Renal cortical epithelial cell (primary cell): Measurements from ENCODE around the gene XPO5. TPM values are rescaled to one million over a fixed set of nuclear protein-coding genes. Genes with fewer than 3 reads are reported as not detected.

Experiments used
- DNase-seq: peaks from one replicate; pipeline ENCODE4 v3.0.0-alpha.2; 2011; ENCODE audit warnings: low read depth
- total RNA-seq: library from RNA; depleted of rRNA; stranded (reverse); fragments of >200 nt; gene quantifications from 2 replicates; pipeline ENCODE4 v1.2.3, GENCODE V29; 2014

Gene XPO5
- total RNA-seq, 1 donor from 2014 or later, result 49.1 TPM

DNA sequence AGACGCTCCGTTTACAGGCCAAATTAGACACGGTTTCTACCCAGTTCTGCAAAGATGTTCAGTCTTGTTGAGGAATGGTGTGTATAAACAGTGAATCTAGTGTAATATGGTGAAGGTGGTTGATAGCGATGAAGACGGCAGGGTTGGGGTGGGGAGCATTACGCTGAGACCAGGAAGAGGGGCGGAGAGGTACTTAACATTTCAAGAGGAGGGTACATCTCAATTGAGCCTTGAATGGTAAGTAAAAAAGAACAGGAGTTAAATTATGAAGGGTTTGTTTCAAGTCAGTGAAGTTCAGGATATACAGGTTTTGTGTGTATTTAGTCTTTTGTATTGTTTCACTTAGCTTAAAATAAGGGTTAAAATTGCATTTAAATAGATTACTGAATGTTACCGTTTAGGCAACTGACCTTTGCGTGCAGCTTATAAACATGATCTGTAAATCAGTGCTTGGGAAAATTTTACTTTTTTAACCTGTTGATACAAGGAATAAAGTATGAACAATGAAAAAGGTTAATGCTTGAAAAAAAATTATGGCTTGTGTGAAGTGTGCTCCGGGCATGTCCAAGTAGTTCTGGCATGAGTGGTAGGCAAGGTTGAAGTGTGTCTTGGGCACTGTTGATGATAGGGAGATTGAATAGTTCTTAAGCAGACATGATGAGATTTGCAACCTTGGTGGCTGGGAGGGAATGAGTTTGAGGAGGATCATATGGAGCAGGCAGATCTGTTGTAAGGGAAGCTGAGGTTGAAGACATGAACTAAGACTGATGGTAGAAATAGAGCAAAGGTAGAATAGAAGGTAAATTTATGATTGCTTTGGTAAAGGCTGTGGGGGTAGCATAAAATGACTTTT lies 58.1 kb downstream of the XPO5 start:
- peak; percentile 8 for DNase-seq

DNA sequence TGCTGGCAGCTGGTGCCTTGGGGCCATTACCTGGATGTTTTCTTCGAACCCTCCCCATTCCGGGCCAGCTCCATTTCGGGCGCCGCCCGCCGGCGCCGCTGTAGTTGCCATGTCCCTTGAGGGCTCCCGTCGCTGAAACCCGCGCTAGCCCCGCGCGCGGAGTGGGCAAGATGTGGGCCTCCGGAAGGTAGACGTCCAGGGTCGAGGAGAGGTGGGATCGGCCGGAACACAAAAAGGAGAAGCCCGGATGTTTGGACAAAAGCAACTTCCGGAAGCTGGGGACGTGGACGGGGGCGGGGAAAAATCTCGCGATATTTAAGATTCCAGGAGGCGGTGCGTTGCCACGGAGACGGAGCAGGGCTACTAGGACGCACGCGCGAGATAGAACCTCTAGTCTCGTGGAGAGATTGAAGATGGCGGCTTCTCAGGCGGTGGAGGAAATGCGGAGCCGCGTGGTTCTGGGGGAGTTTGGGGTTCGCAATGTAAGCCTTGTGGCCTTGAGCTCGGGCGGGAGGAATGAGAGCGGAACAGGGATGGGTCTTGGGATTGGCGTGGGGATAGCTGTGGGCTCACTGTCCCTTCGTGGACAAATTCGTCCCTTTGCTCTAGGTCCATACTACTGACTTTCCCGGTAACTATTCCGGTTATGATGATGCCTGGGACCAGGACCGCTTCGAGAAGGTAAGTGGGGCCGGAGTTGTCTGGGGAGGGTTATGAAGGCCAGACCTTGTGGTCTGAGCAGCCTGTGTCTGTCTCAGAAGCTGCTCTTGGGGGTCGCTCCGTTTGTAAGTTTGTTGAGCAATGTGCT lies 58.9 kb downstream of the XPO5 start, which contains the start of the genes POLR1C and YIPF3:
POLR1C (plus strand) TSS at position 393 of the 808 bp plus-strand sequence; CDS start at position 414, 21 bp downstream.
YIPF3 (minus strand) TSS at position 230 of the 808 bp plus-strand sequence; CDS start at position 111, 119 bp downstream.
- peak; percentile 94 for DNase-seq

DNA sequence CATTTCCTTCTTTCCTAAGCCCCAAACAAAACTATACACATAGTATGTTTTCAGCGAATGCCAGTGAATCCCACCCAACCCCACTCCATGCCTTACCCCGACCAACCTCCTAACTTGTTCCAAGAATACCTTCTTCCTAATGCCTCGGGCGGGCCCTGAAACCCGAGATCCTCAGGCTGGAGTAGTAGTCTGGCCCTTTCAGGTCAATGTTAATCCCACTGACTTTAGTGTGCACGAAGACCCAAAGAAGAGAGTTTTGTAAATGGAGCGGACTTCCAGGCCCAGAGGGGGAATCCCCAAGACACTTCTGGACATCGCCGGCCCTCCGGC lies 59.5 kb downstream of the XPO5 start:
- no peak for DNase-seq

DNA sequence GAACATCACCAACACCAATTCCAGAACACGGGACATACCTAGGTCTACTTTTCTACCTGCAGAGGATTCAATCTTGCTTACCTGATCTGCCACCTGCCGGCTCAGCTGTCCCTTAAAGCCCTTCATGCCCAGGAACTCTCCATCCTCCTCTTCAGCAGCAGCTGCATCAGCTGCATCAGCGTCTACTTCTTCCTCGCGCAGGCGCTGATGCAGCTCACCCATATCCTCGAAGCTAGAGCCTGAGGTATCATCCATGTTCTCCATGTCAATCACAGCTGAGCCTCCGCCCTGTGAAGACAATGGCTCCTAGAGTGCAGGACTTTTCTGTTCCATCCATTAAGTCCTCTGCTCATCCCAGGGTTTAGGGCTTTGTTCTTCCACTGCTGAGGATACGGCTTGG lies 60.0 kb downstream of the XPO5 start:
- no peak for DNase-seq

DNA sequence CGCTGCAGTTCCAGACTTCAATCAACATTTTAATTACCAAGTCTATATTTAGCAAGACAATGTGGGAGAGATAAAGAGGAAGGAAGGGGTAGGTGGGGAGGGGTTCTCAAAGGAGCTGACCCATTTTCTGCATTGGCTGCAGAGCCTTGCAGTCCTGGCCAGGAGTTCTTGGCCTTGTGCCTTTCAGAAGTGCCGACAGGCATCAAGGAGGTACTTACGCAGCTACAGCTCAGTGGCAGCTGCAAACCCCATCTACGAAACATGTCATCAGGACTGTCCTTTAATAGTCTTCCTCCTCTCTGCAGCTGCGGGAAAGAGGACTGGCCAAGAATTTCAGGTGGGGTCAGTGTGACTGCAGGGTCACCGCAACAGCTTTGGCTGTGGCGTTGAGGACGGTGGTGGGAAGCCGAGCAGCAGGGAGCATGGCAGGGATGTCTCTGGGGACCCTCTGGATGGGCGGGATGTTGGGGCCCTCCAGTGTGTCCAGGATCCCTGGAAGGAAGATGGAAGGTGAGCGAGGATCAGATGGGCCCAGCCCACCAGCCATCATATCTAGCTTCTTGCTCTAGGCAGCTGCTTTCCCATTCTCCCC lies 63.9 kb downstream of the XPO5 start:
- no peak for DNase-seq

DNA sequence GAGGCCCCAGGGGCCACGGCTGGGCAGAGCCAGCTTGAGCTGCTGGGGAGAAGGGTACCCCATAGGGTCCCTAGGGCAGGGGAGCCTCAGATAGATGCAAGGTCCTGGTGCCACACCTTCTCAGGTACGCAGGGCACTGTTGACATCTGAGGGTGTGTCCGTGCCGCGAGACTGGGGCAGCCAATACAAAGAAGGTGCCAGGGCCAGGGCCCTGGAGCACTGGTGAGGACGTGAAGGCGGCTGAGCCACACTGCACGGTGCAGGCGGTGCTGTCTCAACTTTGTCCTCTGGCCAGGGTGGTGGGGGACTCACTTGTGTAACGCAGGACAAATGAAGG lies 65.0 kb downstream of the XPO5 start:
- DNase-seq, result no peak

DNA sequence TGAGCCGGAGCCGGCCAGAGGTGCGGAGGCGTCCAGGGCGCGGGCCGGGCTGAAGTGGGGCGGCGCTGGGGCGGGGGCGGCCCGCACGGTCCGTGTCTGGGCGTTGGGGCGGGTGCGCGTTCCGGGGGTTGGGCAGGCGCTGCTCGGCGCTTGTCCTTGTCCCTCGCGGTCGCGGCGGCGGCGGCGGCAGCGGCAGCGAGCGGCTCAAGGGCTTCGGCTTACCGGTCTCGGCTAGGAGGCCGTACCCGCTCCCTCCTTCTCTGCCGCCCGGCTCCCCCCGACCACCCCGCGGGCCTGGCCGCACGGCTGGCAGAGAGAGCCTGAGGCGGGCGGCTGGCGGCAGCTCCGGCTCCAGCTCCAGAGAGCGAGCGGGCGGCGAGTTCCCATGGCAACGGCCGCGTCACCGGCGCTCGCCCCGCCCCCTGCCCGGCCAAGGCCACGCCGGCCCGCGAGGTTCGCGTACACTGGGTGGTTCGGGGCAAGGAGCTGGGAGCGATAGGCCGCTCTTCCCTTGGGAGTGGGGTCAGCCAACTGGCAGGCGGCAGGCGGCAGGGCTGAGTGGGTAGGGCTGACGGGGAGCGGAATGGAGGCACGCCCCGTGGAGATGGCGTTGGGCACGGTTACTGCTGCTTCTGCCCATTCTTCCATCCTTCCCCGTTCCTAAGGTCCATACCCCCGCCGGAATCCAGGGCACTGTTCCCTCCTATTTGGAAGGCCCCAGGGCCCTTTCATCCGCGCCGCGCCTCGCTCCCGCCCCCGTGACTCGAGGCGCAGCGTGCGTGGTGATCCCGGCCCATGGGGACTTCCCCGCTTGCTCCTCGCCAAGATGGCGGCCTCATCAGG lies 65.6 kb downstream of the XPO5 start, which contains the start of gene LRRC73:
LRRC73 (minus strand) TSS at position 363 of the 843 bp plus-strand sequence. CDS start 561 bp downstream, outside the sequence.
- peak; percentile 42 for DNase-seq

DNA sequence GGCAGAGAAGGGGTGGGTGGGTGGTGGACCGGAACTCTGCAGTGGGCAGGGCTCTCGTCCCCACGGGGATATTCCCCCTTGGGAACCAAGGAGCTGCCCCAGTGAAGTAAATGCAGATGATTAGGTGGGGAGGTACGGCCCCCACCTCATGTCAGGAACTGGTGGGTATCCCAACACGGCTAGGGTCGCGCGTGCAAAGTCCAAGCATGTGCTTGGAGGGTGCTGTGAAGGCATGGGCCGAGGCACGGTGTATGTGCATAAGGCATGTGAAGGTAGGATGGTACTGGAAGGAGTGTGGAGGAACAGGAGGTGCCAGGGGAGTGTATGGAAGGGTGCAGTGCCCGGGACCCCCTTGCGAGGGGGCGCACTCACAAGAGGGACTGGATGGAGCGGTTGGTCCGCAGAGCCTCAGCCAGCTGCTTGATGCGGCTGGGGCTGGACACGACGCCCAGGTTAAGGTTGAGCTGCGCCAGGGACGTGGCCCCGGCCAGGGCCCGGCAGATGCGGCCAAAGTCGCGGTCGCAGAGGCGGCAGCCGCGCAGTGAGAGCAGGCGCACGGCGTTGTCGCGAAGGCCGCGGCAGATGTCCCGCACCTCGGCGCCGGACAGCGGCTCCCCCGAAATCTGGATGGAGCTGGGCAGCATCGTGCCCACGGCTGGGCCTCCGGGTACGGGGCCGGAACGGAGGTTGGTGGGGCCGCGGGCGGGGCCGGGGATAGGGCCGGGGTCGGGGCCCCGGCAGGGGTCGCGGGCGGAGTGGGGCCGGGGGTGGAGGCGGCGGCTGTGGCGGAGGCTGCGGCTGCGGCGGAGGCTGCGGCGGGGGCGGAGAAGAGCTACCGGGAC lies 66.5 kb downstream of the XPO5 start:
- DNase-seq, result no peak

DNA sequence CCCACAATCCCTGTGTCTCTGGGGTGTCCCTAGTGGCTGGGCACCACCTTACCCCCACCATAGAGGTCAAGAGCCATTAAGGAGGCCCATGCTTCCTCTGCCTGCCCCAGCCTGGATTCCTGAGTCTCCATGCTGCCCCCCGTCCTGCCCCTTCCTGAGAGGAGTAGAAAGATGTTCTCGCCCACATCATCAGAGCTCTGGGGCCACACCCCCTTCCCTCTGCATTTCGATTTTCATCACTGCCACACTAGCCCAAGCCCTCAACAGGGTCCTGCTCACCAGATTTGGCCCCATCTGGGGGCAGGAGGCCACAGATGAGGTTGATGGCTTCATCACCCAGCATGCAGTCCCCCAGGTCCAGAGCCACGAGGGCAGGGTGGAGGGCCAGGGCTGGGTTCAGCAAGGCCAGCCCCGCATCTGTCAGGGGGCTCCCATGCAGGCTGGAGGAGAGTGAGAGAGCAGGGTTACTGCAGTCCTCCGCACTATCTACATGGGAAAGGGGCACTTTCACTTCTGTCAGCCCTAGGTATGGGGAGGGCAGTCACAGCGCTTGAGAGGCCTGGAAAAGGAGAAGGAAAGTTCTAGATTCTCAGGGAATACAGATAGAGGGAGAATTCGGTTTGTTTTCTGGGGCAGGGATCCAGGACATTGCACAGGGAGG lies 67.2 kb downstream of the XPO5 start:
- DNase-seq, result no peak

DNA sequence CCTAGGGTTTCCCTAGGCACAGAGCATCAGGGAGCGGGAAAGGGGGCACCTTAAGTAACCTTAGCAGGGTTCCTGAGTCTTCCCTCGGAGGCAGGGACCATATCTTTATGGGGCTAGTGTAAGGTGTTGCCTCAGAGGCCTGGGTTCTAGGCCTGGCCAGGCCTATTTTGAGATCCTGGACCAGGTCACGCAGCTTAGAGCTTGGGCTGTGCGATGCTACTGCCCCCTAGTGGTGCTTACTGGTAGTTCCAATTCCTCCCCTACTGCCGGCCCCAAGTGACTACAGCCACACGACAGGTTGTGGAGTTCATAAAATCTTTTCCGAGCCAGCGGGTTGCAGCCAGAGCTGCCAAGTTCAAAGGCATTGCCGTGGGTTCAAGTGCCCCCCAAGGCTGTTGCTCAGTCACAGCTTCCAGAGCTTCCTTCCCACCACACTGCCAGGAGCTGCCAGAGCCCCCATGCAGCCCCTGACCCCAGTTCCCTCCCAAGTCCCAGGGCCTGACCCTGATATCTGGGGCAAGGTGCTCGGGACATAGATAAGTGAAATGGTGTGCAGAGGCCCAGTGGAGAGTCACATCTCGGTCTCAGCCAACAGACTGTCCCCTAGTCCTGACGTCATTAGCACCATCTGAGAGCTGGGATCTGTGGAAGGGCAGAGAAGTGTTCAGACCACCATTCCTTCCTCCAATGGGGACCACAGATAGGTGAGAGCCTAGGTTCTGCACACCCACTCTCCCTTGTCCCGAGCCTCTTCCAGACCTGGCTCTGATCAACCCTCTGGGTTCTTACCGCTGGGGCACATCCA lies 69.0 kb downstream of the XPO5 start:
- DNase-seq, result peak; percentile 65

DNA sequence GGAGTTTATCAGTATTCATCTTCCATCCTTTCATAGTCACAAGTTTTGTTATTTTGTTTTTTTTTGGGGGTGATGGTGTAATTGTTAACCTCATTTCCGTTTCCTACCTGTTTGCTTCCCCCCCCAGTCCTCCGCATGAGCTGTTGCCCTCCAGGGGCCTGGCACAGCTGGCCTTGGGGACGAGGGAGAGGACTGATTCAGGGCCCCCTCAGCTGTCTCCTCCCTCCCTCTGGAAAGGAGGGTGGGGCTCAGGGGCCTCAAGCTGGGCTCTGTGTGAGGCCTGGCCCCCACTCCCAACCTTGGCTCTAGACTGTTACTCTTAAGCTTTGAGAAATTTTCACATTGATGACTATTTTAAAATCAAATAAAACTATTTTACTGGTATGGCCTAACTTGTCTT lies 69.7 kb downstream of the XPO5 start:
- DNase-seq, result no peak

DNA sequence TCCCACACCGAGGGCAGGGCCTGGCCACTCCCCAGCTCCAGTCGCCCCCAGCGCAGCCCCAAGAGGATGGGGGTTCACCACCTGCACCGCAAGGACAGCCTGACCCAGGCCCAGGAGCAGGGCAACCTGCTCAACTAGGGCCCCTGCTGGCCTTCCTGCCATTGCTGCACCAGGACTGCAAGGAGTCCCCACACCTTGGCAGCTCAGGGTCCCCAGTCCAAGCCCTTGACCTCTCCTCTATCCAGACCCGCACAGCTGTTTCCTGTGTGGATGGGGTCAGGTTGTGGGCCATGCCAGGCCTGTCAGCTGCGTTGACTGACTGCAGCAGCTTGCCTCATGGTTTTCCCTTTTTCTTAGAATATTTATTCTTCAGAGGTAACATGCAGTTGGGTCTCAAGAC lies 70.1 kb downstream of the XPO5 start:
- DNase-seq, result no peak

DNA sequence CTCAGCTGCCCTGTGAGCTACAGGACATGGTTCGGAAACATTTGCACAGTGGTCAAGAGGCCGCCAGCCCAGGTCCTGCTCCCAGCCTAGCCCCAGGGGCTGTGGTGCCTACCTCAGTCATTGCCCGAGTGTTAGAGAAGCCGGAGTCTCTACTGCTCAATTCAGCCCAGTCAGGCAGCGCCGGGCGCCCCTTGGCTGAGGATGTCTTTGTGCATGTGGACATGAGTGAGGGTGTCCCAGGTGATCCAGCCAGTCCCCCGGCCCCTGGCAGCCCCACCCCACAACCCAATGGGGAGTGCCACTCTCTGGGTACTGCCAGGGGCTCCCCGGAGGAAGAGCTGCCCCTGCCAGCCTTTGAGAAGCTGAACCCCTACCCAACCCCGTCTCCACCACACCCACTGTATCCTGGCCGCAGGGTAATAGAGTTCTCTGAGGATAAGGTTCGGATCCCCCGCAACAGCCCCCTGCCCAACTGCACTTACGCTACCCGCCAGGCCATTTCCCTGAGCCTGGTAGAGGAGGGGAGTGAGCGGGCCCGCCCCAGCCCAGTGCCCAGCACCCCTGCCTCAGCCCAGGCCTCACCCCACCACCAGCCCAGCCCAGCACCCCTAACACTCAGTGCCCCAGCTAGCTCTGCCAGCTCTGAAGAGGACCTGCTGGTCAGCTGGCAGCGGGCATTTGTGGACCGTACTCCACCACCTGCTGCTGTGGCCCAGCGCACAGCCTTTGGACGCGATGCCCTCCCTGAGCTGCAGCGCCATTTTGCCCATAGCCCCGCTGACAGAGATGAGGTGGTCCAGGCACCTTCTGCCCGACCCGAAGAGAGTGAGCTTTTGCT lies 70.9 kb downstream of the XPO5 start:
- no peak for DNase-seq

DNA sequence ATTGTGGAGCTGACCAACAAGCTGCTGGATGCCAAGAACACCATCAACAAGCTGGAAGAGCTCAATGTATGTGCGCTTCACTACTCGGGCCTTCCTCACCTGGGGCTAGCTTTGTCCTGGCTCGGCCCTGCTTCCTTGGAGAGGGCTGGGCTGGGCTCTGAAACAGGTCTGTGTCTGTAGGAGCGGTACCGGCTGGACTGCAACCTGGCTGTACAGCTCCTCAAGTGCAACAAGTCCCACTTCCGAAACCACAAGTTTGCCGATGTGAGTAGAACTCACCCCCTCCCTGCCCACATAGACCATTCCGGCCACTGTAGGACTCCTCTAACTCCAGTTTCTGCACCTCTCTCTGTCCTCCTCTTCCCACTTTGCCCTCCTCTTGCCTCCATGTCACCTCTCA lies 72.4 kb downstream of the XPO5 start:
- no peak for DNase-seq

DNA sequence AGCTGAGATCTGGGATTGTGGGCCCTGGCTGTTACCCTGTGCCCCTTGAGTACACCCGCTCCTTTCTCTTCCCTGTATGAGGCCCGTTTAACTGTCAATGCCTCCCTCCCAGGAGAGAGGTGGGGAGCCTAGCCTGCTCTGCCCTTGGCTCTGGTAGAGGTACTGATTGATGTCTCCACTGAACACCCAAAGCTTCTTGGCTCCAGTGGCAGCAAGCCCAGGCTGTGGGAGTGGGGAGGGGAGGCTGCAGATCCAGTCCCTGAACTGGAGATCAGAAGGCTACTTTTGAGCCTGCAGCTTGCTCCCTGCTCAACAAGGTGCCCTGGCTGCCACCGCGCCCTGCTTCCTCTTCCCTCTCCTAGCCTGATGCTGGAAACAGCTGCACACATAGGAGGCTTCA lies 73.2 kb downstream of the XPO5 start:
- no peak for DNase-seq

DNA sequence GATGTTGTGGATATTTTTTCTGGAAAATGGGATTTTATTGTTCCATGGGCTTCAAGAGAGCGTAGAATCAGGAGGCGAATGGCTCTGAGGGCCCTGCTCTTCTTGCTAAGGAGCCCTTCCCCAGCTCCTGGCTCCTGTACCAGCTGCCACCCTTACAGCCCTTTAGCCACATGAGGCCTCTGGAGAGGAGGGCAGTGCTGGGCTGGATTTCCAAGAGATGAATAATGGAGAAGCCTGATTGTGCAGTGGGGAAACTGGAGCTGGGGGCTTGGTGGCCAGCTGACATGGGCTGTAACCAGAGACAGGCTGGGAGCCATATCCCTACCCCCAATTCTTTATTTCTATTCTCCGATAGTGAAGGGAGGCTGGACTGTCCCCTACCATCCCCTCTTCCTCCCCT lies 74.9 kb downstream of the XPO5 start:
- DNase-seq, result no peak

DNA sequence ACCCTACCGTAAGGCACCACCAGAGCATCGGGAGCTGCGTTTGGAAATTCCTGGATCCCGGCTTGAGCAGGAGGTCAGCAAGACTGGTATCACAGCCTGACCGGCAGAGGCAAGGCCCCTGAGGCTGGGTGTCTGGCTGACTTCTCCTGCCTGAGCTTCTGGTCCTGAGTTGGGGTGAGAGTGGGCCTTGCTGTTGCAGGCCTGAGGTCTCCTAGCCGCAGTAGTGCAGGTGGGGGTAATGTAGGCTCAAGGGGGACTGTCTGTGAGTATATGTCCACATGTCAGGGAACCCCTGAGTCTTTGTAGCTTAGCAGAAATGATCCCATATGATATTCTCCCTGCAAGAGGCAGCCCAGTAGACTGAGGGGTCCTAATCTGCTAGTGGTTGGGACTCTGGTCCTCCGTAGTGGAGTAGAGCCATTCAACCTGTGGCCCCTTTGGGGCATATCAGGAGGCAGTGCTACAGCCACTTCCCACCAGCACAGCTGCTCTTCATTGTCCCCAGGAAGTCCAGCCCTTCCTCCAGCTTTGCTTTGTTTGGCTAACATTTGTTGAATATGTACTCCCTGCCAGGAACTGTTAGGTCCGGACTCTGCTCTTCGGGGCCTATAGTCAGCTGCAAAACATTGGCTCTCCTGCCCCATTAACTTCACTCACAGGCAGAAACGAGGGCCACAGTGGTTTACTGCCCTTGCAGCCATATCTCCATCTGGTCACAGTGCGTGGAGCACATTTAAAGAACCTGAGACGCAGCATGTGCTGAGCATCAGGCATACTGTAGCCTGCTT lies 76.6 kb downstream of the XPO5 start:
- DNase-seq, result no peak
